Lower lobe of right lung (tissue), 2 donors: ENCODE measurements around the gene RPL36A. TPM values are rescaled to one million over a fixed set of nuclear protein-coding genes. Genes with fewer than 3 reads are reported as not detected.

Experiments
- ATAC-seq, 2 donors: fragments of 200-7000 bp; cut with Tn5 transposase; one replicate each; pipeline ENCODE4 v1.9.1; 2020 to 2022; ENCODE audit warnings: mild to moderate bottlenecking in 2 of 2, moderate library complexity in 2 of 2
- DNase-seq: peaks from one replicate; pipeline ENCODE4 v3.0.0-alpha.2; 2020
- H3K27ac ChIP-seq: fragments of 200-600 bp; one replicate; pipeline ENCODE4 v1.8.0; 2022
- H3K27me3 ChIP-seq: fragments of 200-600 bp; one replicate; pipeline ENCODE4 v1.8.0; 2022; ENCODE audit warnings: low read depth
- H3K36me3 ChIP-seq: fragments of 200-600 bp; one replicate; pipeline ENCODE4 v1.8.0; 2022; ENCODE audit warnings: mild to moderate bottlenecking
- H3K4me1 ChIP-seq: fragments of 200-600 bp; one replicate; pipeline ENCODE4 v1.8.0; 2022
- H3K4me3 ChIP-seq: fragments of 200-600 bp; one replicate; pipeline ENCODE4 v1.8.0; 2022; ENCODE audit warnings: mild to moderate bottlenecking
- H3K9me3 ChIP-seq: fragments of 200-600 bp; one replicate; pipeline ENCODE4 v1.8.0; 2022
- intact Hi-C: fragments of 100-400 bp; cut with DNase I; formaldehyde crosslinking; loops from one replicate; pipeline ENCODE4 v1.11.0; 2022
- total RNA-seq: library from RNA; stranded (reverse); fragmentation: NEBNext Ultra II Directional; extraction: Animal tissue kit (Norgen Biotek cat#: 25700); gene quantifications from one replicate; pipeline ENCODE4 v1.2.1, GENCODE V29; 2021
- TF ChIP-seq, protein P1 (sequence below): fragments of 200-600 bp; IDR thresholded peaks from one replicate; pipeline ENCODE4 v1.8.0; 2022; ENCODE audit warnings: antibody characterized with exemption, mild to moderate bottlenecking
- donor health status: DM: no; HTN: yes; CAD: no; lungs with severe emphysema.

The RPL36A gene
- total RNA-seq, 1 donor from 2014 or later, result 154 TPM

DNA sequence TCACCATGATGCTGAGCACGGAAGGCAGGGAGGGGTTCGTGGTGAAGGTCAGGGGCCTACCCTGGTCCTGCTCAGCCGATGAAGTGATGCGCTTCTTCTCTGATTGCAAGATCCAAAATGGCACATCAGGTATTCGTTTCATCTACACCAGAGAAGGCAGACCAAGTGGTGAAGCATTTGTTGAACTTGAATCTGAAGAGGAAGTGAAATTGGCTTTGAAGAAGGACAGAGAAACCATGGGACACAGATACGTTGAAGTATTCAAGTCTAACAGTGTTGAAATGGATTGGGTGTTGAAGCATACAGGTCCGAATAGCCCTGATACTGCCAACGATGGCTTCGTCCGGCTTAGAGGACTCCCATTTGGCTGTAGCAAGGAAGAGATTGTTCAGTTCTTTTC lies 21.2 kb downstream of the RPL36A start:
- H3K27me3 ChIP-seq, result no peaks in the 10 kb centered on the region
- H3K36me3 ChIP-seq, result peaks cover 22% of the 10 kb centered on the region
- peaks cover 28% of the 10 kb centered on the region for H3K4me1 ChIP-seq
- intact Hi-C loops, result no loop called here
- ATAC-seq (no peak), DNase-seq (no peak)
- H3K27ac ChIP-seq, result no peak overlapping the region
- H3K9me3 ChIP-seq, result no peaks in the 10 kb centered on the region
- TF ChIP-seq, protein P1, sequence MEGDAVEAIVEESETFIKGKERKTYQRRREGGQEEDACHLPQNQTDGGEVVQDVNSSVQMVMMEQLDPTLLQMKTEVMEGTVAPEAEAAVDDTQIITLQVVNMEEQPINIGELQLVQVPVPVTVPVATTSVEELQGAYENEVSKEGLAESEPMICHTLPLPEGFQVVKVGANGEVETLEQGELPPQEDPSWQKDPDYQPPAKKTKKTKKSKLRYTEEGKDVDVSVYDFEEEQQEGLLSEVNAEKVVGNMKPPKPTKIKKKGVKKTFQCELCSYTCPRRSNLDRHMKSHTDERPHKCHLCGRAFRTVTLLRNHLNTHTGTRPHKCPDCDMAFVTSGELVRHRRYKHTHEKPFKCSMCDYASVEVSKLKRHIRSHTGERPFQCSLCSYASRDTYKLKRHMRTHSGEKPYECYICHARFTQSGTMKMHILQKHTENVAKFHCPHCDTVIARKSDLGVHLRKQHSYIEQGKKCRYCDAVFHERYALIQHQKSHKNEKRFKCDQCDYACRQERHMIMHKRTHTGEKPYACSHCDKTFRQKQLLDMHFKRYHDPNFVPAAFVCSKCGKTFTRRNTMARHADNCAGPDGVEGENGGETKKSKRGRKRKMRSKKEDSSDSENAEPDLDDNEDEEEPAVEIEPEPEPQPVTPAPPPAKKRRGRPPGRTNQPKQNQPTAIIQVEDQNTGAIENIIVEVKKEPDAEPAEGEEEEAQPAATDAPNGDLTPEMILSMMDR, result no peak
- H3K4me3 ChIP-seq, result no peak overlapping the region

DNA sequence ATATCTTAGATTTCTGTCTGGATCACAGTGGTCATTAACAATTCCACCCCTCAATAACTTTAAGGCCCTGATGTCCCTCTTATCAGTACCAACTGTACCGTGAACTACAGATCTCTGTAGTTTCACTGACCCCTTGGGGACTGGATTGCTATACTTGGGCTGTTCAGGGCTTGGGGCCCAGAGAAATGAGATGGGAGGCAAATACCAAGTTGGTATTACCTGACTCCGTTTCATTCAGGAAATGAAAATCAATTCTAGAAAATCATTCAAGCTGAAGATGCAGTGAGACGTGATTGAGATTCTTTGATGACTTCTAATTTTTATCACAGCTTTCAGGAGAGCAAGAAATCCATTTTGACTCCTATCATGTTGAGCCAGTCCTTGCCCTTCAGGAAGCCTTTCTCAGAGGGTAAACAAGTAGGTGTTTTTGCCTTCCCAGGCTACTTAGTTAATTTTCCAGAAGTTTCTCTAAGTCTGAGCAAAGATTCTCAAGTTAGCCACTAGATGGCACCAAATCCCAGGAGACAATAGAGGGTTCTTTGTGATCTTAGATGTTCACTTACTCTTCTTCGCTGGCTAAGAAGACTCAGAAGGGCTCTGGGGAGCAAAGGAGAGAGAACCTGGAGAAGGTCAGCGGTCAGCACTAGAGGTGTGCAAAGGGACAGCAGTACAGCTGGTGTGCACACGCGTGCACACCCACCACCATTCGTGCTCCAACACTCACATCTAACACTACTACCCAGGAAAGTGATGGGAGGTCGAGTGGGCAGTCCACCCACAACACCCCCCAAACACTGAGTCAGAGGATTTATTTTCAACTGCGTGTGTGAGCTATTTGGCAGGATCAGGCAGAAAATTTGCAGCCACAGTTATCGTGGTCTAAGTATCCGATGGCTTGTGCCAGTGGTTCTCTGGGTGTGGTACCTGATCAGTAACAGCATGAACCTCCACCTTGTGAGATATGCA lies 24.7 kb downstream of the RPL36A start:
- H3K4me1 ChIP-seq, result peaks cover 17% of the 10 kb centered on the region

DNA sequence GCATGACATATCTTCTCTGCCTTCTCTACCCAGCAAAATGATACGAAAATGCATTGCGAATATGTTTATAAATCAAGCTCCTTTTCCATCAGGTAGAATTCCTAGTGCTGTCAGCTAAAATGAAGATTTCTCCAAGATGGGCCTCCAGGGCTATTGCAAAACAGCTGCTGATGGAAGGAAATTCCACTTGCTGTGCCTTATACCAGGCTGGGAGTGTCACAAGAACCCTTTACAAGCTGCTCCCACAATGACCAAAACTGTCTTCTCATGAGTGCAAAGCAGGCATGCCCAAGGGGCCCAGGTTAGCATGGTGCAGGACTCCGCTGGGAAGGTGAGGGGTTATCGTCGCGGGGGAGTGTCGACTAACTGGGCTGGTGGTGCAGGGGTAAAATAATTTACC lies 25.9 kb downstream of the RPL36A start:
- peaks cover 21% of the 10 kb centered on the region for H3K36me3 ChIP-seq
- ATAC-seq, result no peak
- H3K4me1 ChIP-seq, result peaks cover 6% of the 10 kb centered on the region
- H3K4me3 ChIP-seq, result no peak overlapping the region
- intact Hi-C loops, result no loop called here
- H3K9me3 ChIP-seq, result no peaks in the 10 kb centered on the region
- H3K27ac ChIP-seq, result no peak overlapping the region
- TF ChIP-seq, protein P1, result no peak
- no peaks in the 10 kb centered on the region for H3K27me3 ChIP-seq
- no peak for DNase-seq

More for the DNA sequence above, 24.7 kb downstream of the RPL36A start:
- Histone ChIP-seq H3K9me3 (no peaks in the 10 kb centered on the region), H3K4me3 (no peak overlapping the region), H3K27ac (peak overlapping the region; percentile 67), H3K27me3 (no peaks in the 10 kb centered on the region), H3K36me3 (peaks cover 22% of the 10 kb centered on the region)
- DNase-seq, result no peak
- peak; percentile 51 to 54 for ATAC-seq
- TF ChIP-seq, protein P1, result peak; percentile 60
- intact Hi-C loops, result no loop called here

DNA sequence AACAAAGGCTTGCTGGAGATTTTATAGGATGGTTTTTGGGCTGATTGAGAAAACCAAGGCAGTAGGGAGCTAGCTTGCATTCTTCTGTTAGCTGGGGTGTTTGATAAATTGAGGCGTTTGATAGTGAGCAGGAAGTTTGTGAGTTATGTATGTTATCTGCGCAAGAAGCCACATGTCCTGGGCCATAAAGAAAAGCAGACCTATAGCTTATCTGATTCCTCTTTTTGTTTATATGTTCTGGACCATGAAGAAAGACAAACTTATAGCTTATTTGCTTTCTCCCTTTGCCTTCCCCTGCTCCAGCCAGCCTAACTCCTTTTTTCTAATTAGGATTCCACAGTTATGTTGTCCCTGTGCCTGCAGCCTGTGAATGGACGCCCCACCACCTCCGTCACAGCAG lies 26.4 kb downstream of the RPL36A start:
- Histone ChIP-seq H3K27ac (peak overlapping the region; percentile 92), H3K9me3 (no peaks in the 10 kb centered on the region), H3K4me1 (peaks cover 1% of the 10 kb centered on the region), H3K4me3 (no peak overlapping the region), H3K27me3 (no peaks in the 10 kb centered on the region), H3K36me3 (peaks cover 16% of the 10 kb centered on the region)
- TF ChIP-seq, protein P1, result no peak
- DNase-seq, result no peak
- ATAC-seq, result no peak
- intact Hi-C loops, result no loop called here

DNA sequence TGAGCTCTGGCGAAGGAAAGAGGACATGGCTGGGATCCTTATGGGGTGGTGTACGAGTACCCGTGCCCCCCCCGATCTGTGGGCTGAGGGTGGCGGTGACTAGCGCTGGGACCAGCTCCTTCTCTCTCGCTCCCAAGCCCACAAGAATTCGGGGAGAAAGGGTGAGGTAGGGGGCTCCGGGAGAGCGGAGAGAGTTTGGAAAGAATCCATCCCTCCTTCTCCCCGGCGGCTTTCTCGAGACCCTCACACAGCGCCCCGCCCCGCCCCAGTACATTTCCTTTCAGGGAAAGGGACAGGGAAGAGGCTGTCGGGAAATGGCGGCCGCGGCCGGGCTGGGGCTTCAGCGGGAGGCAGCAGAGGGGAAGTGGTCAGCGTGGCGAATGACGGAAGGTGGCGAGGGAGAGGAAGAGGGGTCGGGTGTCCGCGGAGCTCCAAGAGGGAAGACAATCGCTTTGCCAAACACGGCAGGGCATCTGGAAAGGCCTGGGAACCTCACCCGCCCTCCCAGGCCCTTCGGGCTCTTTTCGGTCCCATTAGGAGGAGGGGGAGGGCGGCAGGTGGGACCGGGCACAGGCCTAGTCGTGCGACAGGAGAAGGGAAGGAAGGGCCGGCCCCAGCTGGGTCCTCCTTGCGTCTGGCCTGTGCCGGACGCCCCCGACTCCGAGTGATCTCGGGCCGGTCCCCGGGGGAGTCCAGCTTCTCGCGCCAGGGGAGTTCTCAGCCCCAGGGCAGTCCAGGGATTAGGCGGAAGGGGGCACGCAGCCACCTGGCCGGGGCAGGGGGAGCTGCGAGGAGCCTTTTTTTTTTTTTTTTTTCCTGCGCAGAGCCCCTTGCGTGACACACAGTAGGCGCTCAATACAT lies 27.4 kb downstream of the RPL36A start:
- no peaks in the 10 kb centered on the region for H3K9me3 ChIP-seq
- peak overlapping the region; percentile 64 for H3K4me3 ChIP-seq
- H3K4me1 ChIP-seq, result no peaks in the 10 kb centered on the region
- intact Hi-C loops, result no loop called here
- no peaks in the 10 kb centered on the region for H3K27me3 ChIP-seq
- DNase-seq, result peak; percentile 75
- TF ChIP-seq, protein P1, result no peak
- H3K27ac ChIP-seq, result peak overlapping the region; percentile 92
- H3K36me3 ChIP-seq, result peaks cover 6% of the 10 kb centered on the region
- peak; percentile 87 to 91 for ATAC-seq
